ENCODE results near the gene PARP4. TPM values are rescaled to one million over a fixed set of nuclear protein-coding genes. Genes with fewer than 3 reads are reported as not detected.
"Not testable (repeated sequence)": the region's sequence is repeated elsewhere in the genome, so short reads cannot be mapped to it uniquely, and the experiment has no call there.

Gene PARP4
- polyA plus RNA-seq, 1 donor from 2014 or later: 0.76 TPM

- Histone ChIP-seq H3K4me3 (ENCODE audit: low read length) (no peak overlapping the region), H3K9me3 (ENCODE audit: low read length) (no peaks in the 10 kb centered on the region), H3K27ac (ENCODE audit: low read length) (no peak overlapping the region), H2AFZ (ENCODE audit: low read depth, low read length) (no peak overlapping the region), H3K9ac (ENCODE audit: low read length) (no peak overlapping the region), H4K20me1 (ENCODE audit: insufficient read depth) (no peaks in the 10 kb centered on the region), H3K9me2 (ENCODE audit: insufficient read depth, low read length) (no peaks in the 10 kb centered on the region), H3K4me2 (ENCODE audit: low read length) (no peak overlapping the region), H3F3A (ENCODE audit: insufficient read depth, low read length, poor library complexity, severe bottlenecking) (no peaks in the 10 kb centered on the region), H3K79me2 (replicated peaks; ENCODE audit: insufficient read depth, low read length) (no peaks in the 10 kb centered on the region), H3K36me3 (ENCODE audit: insufficient read depth, low read length) (no peaks in the 10 kb centered on the region), H3K27me3 (ENCODE audit: insufficient read depth, low read depth, low read length) (no peaks in the 10 kb centered on the region)
- TF ChIP-seq SMC3 (conservative IDR thresholded peaks at IDR 0.05; ENCODE audit: poor library complexity) (no peak), EP300 (conservative IDR thresholded peaks at IDR 0.05; ENCODE audit: poor library complexity, severe bottlenecking) (no peak), RAD21 (conservative IDR thresholded peaks at IDR 0.05) (no peak), MXI1 (conservative IDR thresholded peaks at IDR 0.05; ENCODE audit: poor library complexity, severe bottlenecking) (no peak), EZH2 (IDR thresholded peaks at IDR 0.05; ENCODE audit: borderline replicate concordance, insufficient read depth, low read length, poor library complexity, severe bottlenecking) (no peak), REST (IDR thresholded peaks at IDR 0.05; ENCODE audit: borderline replicate concordance) (no peak), CTCF (IDR thresholded peaks at IDR 0.05; ENCODE audit: poor library complexity, severe bottlenecking) (no peak), TAF1 (IDR thresholded peaks at IDR 0.05; ENCODE audit: low read depth) (no peak), POLR2AphosphoS5 (IDR thresholded peaks at IDR 0.05) (no peak)
Observed at GRCh38 chr13:24489721-24490120, 22.9 kb downstream of the PARP4 start.

- H3K9ac ChIP-seq (ENCODE audit: low read length); H3K27ac ChIP-seq (ENCODE audit: low read length); H3K79me2 ChIP-seq (replicated peaks; ENCODE audit: insufficient read depth, low read length); H3K9me3 ChIP-seq (ENCODE audit: low read length); H3K36me3 ChIP-seq (ENCODE audit: insufficient read depth, low read length); H4K20me1 ChIP-seq (ENCODE audit: insufficient read depth); H3K4me3 ChIP-seq (ENCODE audit: low read length); H3K4me2 ChIP-seq (ENCODE audit: low read length); H3K9me2 ChIP-seq (ENCODE audit: insufficient read depth, low read length); H2AFZ ChIP-seq (ENCODE audit: low read depth, low read length); H3K27me3 ChIP-seq (ENCODE audit: insufficient read depth, low read depth, low read length); H3F3A ChIP-seq (ENCODE audit: insufficient read depth, low read length, poor library complexity, severe bottlenecking): not testable (repeated sequence)
Observed at GRCh38 chr13:24488092-24488491, 24.5 kb downstream of the PARP4 start.

- H4K20me1 ChIP-seq (ENCODE audit: insufficient read depth); H3K79me2 ChIP-seq (replicated peaks; ENCODE audit: insufficient read depth, low read length); H3K27ac ChIP-seq (ENCODE audit: low read length); H3K36me3 ChIP-seq (ENCODE audit: insufficient read depth, low read length); H3F3A ChIP-seq (ENCODE audit: insufficient read depth, low read length, poor library complexity, severe bottlenecking); H2AFZ ChIP-seq (ENCODE audit: low read depth, low read length); H3K27me3 ChIP-seq (ENCODE audit: insufficient read depth, low read depth, low read length); H3K4me3 ChIP-seq (ENCODE audit: low read length); H3K9me3 ChIP-seq (ENCODE audit: low read length); H3K9ac ChIP-seq (ENCODE audit: low read length); H3K9me2 ChIP-seq (ENCODE audit: insufficient read depth, low read length); H3K4me2 ChIP-seq (ENCODE audit: low read length): not testable (repeated sequence)
Observed at GRCh38 chr13:24486017-24486657, 26.4 kb downstream of the PARP4 start.

Data from neural cell (in vitro differentiated cells).